HUES64 (cell line): ENCODE measurements around the gene NRGN.

Source experiments
- H3K27ac ChIP-seq: 2 replicates; pipeline ENCODE4 v1.7.0; 2013; ENCODE audit warnings: low read depth, low read length, inconsistent platforms
- H3K27me3 ChIP-seq: 2 replicates; pipeline ENCODE4 v1.6.1; 2013; ENCODE audit warnings: mild to moderate bottlenecking, low read length; ENCODE audit not compliant: insufficient read depth
- H3K36me3 ChIP-seq: 2 replicates; pipeline ENCODE4 v1.6.1; 2013; ENCODE audit warnings: mild to moderate bottlenecking, low read length; ENCODE audit not compliant: insufficient read depth
- H3K4me1 ChIP-seq: 2 replicates; pipeline ENCODE4 v1.6.1; 2013; ENCODE audit warnings: mild to moderate bottlenecking, low read length, moderate library complexity; ENCODE audit not compliant: insufficient read depth
- H3K4me3 ChIP-seq: 2 replicates; pipeline ENCODE4 v1.5.1; 2013; ENCODE audit warnings: mild to moderate bottlenecking, low read length, moderate library complexity
- H3K9ac ChIP-seq: 2 replicates; pipeline ENCODE4 v1.6.1; 2013; ENCODE audit warnings: mild to moderate bottlenecking, low read depth, low read length
- H3K9me3 ChIP-seq: 2 replicates; pipeline ENCODE4 v1.6.1; 2013; ENCODE audit warnings: low read depth, low read length; ENCODE audit not compliant: insufficient read depth
- WGBS: fragments of 150-250, 120-280 bp; methylation state at CpG from one replicate; pipeline ENCODE4 v1.1.7; 2013; ENCODE audit warnings: missing lambda C conversion rate; 5-methylcytosine and 5-hydroxymethylcytosine counted together

The NRGN gene

GRCh38 chr11:124796312-124796711 is 56.6 kb downstream of the NRGN start:
- H3K27ac ChIP-seq, result no peak overlapping the region
- peaks cover 50% of the 10 kb centered on the region for H3K4me1 ChIP-seq
- no peaks in the 10 kb centered on the region for H3K36me3 ChIP-seq
- 87% methylated on average over 3 of the region's 3 CpGs for WGBS
- H3K4me3 ChIP-seq, result no peak overlapping the region
- no peaks in the 10 kb centered on the region for H3K9me3 ChIP-seq
- H3K9ac ChIP-seq, result no peak overlapping the region
- H3K27me3 ChIP-seq, result no peaks in the 10 kb centered on the region
